Osteocyte (in vitro differentiated cells): Measurements from ENCODE around the gene DENND4A. TPM values are rescaled to one million over a fixed set of nuclear protein-coding genes. Genes with fewer than 3 reads are reported as not detected.

Source experiments
- DNase-seq: peaks from one replicate; pipeline ENCODE4 v3.0.0; 2021; ENCODE audit warnings: mixed read lengths; ENCODE audit not compliant: unreplicated experiment; ENCODE audit errors: extremely low spot score
- H3K27ac Mint-ChIP-seq: one replicate; pipeline ENCODE4 v1.8.0; 2021; ENCODE audit warnings: mild to moderate bottlenecking, mixed read lengths; ENCODE audit not compliant: unreplicated experiment
- H3K27me3 Mint-ChIP-seq: one replicate; pipeline ENCODE4 v1.8.0; 2021; ENCODE audit warnings: mixed read lengths; ENCODE audit not compliant: unreplicated experiment
- H3K36me3 Mint-ChIP-seq: one replicate; pipeline ENCODE4 v1.8.0; 2021; ENCODE audit warnings: mixed read lengths; ENCODE audit not compliant: unreplicated experiment
- H3K4me1 Mint-ChIP-seq: one replicate; pipeline ENCODE4 v1.8.0; 2021; ENCODE audit warnings: mixed read lengths; ENCODE audit not compliant: unreplicated experiment
- H3K4me3 Mint-ChIP-seq: one replicate; pipeline ENCODE4 v1.8.0; 2021; ENCODE audit warnings: mild to moderate bottlenecking, moderate library complexity, mixed read lengths; ENCODE audit not compliant: unreplicated experiment
- H3K9me3 Mint-ChIP-seq: one replicate; pipeline ENCODE4 v1.8.0; 2021; ENCODE audit warnings: mixed read lengths; ENCODE audit not compliant: unreplicated experiment
- CTCF ChIP-seq: fragments of 200-600 bp; sonication (generic); IDR thresholded peaks from 2 replicates; pipeline ENCODE4 v1.5.0; 2021; ENCODE audit warnings: antibody characterized with exemption, mild to moderate bottlenecking, moderate library complexity
- total RNA-seq: library from RNA; stranded (reverse); gene quantifications from 2 replicates; pipeline ENCODE4 v1.2.1, GENCODE V29; 2021

The DENND4A gene
- total RNA-seq, 1 donor from 2014 or later: 24.5 TPM

- H3K9me3 Mint-ChIP-seq: peaks cover 3% of the 10 kb centered on the region
- H3K4me1 Mint-ChIP-seq: no peaks in the 10 kb centered on the region
- peaks cover 59% of the 10 kb centered on the region for H3K36me3 Mint-ChIP-seq
- DNase-seq: no peak
- TF ChIP-seq CTCF: no peak
- no peaks in the 10 kb centered on the region for H3K27me3 Mint-ChIP-seq
- H3K4me3 Mint-ChIP-seq: no peak overlapping the region
- H3K27ac Mint-ChIP-seq: no peak overlapping the region
Observed at GRCh38 chr15:65690778-65691177, 101.3 kb downstream of the DENND4A start.

GRCh38 chr15:65690173-65690572, 101.9 kb downstream of the DENND4A start:
- Mint-ChIP-seq H3K4me3 (no peak overlapping the region), H3K9me3 (peaks cover 3% of the 10 kb centered on the region), H3K36me3 (peaks cover 57% of the 10 kb centered on the region), H3K27me3 (no peaks in the 10 kb centered on the region), H3K27ac (no peak overlapping the region), H3K4me1 (no peaks in the 10 kb centered on the region)
- TF ChIP-seq CTCF: no peak
- no peak for DNase-seq

- no peak for TF ChIP-seq CTCF
- DNase-seq: no peak
- H3K4me1 Mint-ChIP-seq: no peaks in the 10 kb centered on the region
- H3K4me3 Mint-ChIP-seq: no peak overlapping the region
- no peaks in the 10 kb centered on the region for H3K27me3 Mint-ChIP-seq
- peaks cover 51% of the 10 kb centered on the region for H3K36me3 Mint-ChIP-seq
- H3K9me3 Mint-ChIP-seq: peaks cover 3% of the 10 kb centered on the region
- no peak overlapping the region for H3K27ac Mint-ChIP-seq
Observed at GRCh38 chr15:65688462-65688861, 103.6 kb downstream of the DENND4A start.

GRCh38 chr15:65682404-65682911, 109.6 kb downstream of the DENND4A start:
- no peak for TF ChIP-seq CTCF
- Mint-ChIP-seq H3K4me1 (no peaks in the 10 kb centered on the region), H3K36me3 (peaks cover 9% of the 10 kb centered on the region)

GRCh38 chr15:65680544-65680943, 111.5 kb downstream of the DENND4A start:
- DNase-seq: no peak
- Mint-ChIP-seq H3K9me3 (no peaks in the 10 kb centered on the region), H3K27me3 (no peaks in the 10 kb centered on the region), H3K36me3 (peaks cover 3% of the 10 kb centered on the region), H3K27ac (no peak overlapping the region), H3K4me3 (no peak overlapping the region), H3K4me1 (no peaks in the 10 kb centered on the region)
- no peak for TF ChIP-seq CTCF

More at GRCh38 chr15:65682404-65682911, 109.6 kb downstream of the DENND4A start:
- H3K4me3 Mint-ChIP-seq: no peak overlapping the region
- no peaks in the 10 kb centered on the region for H3K9me3 Mint-ChIP-seq
- no peaks in the 10 kb centered on the region for H3K27me3 Mint-ChIP-seq
- no peak overlapping the region for H3K27ac Mint-ChIP-seq
- DNase-seq: no peak
